Measurements from ENCODE around the gene FRMD7.

FRMD7 gene

GRCh38 chrX:132033166-132033565 lies 94.7 kb downstream of the FRMD7 start:
- no peak for DNase-seq (ENCODE audit: low read depth in 2 of 2)

- DNase-seq (ENCODE audit: low read depth in 2 of 2), result no peak
Observed at GRCh38 chrX:132031867-132032266, 96.0 kb downstream of the FRMD7 start.

GRCh38 chrX:132030264-132030663 lies 97.6 kb downstream of the FRMD7 start:
- no peak for DNase-seq (ENCODE audit: low read depth in 2 of 2)

Measured in stimulated activated CD8-positive, alpha-beta memory T cell treated with anti-CD3 and anti-CD28 coated beads, Interleukin-15, amount 100 ng/mL, for 4 hours (primary cell).